ENCODE results near the gene HDLBP. TPM values are rescaled to one million over a fixed set of nuclear protein-coding genes. Genes with fewer than 3 reads are reported as not detected.

HDLBP gene
- total RNA-seq, 1 donor from 2014 or later: 300 TPM

DNA sequence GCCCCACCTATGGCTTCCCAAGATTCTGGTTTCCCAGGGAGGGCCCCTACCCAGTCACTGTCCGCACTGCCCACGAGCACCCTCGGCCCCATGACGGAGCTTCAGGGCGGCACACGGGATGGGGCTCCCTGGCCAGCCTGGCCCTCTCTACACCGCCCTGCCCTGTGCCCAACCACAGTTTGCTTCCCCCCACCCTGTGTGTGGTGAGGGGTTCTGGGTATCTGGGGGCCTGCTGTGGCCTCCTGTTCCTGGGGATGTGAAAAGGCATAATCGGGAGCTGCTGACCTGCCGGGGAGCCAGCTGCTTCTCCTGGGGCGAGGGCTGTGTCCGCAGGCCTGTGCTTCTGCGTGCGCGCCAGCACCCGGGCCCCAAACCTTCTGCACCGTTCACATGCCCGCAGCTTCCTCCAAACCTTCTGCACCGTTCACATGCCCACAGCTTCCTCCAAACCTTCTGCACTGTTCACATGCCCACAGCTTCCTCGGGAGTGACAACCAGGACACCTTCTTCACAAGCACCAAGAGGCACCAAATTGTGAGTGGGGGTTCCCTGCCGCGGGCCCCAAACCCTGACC lies 114.6 kb downstream of the HDLBP start:
- no peak for TF ChIP-seq CTCF (IDR thresholded peaks at IDR 0.05)
- no peak for TF ChIP-seq POLR2AphosphoS5 (IDR thresholded peaks at IDR 0.05; ENCODE audit: insufficient read depth in 1 of 2, low read depth in 1 of 2)
- no peak for TF ChIP-seq POLR2A (IDR thresholded peaks at IDR 0.05)
- intact Hi-C loops (cut with DNase I): no loop called here
- no peaks in the 10 kb centered on the region for H3K36me3 ChIP-seq
- no peaks in the 10 kb centered on the region for H3K4me1 ChIP-seq
- H3K27ac ChIP-seq: no peak overlapping the region
- no peaks in the 10 kb centered on the region for H3K27me3 ChIP-seq
- H3K4me3 ChIP-seq: no peak overlapping the region
- DNase-seq (ENCODE audit: extremely low spot score in 2 of 2): no peak
- no peaks in the 10 kb centered on the region for H3K9me3 ChIP-seq

DNA sequence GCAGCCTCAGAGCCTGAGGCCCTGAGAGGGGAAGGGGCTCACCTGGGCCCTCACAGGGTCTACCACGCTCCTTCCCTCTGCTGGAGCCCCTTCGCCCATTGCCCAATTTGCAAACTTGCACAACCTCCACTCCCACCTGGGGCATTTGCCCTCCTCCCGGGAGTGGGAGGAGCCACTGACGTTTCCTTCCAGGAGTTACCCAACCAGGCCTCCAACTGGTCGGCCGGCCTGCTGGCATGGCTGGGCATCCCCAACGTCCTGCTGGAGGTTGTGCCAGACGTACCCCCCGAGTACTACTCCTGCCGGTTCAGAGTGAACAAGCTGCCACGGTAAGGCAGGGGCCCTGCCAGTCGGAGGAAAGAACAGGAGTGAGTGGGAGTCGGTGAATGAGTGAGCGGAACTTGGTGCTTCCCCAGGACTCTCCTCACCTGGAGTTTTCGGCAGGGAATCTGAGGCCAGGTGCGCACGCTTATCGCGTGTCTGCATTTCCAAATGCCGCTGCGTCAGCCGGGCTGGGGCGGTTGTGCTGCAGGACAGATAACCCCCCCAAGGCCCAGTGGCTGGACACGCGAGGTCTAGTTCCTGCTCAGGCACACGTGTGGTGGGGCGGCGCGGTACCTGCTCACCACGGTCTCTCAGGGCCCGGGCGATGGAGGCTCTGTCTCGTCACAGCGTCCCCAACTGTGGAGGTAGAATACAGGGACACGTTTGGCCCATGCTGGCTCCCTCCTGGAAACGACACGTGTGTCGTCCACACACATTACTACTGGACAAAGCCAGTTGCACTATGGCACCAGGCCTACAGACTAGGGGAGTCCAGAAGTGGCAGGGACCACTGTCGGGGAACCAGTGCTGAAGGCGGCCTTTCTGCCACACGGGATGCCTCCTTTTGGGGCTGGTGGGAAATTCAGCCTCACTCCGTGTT lies 115.3 kb downstream of the HDLBP start:
- TF ChIP-seq CTCF (IDR thresholded peaks at IDR 0.05) (no peak), POLR2A (IDR thresholded peaks at IDR 0.05) (no peak), POLR2AphosphoS5 (IDR thresholded peaks at IDR 0.05; ENCODE audit: insufficient read depth in 1 of 2, low read depth in 1 of 2) (no peak)
- Histone ChIP-seq H3K27ac (no peak overlapping the region), H3K36me3 (no peaks in the 10 kb centered on the region), H3K4me1 (no peaks in the 10 kb centered on the region), H3K27me3 (no peaks in the 10 kb centered on the region), H3K9me3 (no peaks in the 10 kb centered on the region), H3K4me3 (no peak overlapping the region)
- DNase-seq (ENCODE audit: extremely low spot score in 2 of 2): no peak
- intact Hi-C loops (cut with DNase I): no loop called here

GRCh38 chr2:241199286-241199685 lies 116.2 kb downstream of the HDLBP start:
- Histone ChIP-seq H3K27ac (no peak overlapping the region), H3K9me3 (no peaks in the 10 kb centered on the region), H3K27me3 (no peaks in the 10 kb centered on the region), H3K36me3 (no peaks in the 10 kb centered on the region), H3K4me1 (no peaks in the 10 kb centered on the region), H3K4me3 (no peak overlapping the region)
- DNase-seq (ENCODE audit: extremely low spot score in 2 of 2): no peak
- intact Hi-C loops (cut with DNase I): no loop called here
- TF ChIP-seq CTCF (IDR thresholded peaks at IDR 0.05): no peak
- no peak for TF ChIP-seq POLR2A (IDR thresholded peaks at IDR 0.05)
- TF ChIP-seq POLR2AphosphoS5 (IDR thresholded peaks at IDR 0.05; ENCODE audit: insufficient read depth in 1 of 2, low read depth in 1 of 2): no peak

- TF ChIP-seq POLR2A (IDR thresholded peaks at IDR 0.05) (no peak), POLR2AphosphoS5 (IDR thresholded peaks at IDR 0.05; ENCODE audit: insufficient read depth in 1 of 2, low read depth in 1 of 2) (no peak), CTCF (IDR thresholded peaks at IDR 0.05) (no peak)
- H3K4me1 ChIP-seq: no peaks in the 10 kb centered on the region
- no peaks in the 10 kb centered on the region for H3K9me3 ChIP-seq
- H3K27ac ChIP-seq: no peak overlapping the region
- intact Hi-C loops (cut with DNase I): no loop called here
- DNase-seq (ENCODE audit: extremely low spot score in 2 of 2): no peak
- no peaks in the 10 kb centered on the region for H3K27me3 ChIP-seq
- no peaks in the 10 kb centered on the region for H3K36me3 ChIP-seq
- no peak overlapping the region for H3K4me3 ChIP-seq
Measured at GRCh38 chr2:241198381-241199279, 116.8 kb downstream of the HDLBP start.
